Activated CD4-positive, alpha-beta memory T cell treated with anti-CD3 and anti-CD28 coated beads for 36 hours (primary cell): ENCODE data around the gene CFAP99. TPM values are rescaled to one million over a fixed set of nuclear protein-coding genes. Genes with fewer than 3 reads are reported as not detected.
"Not testable (repeated sequence)": the region's sequence is repeated elsewhere in the genome, so short reads cannot be mapped to it uniquely, and the experiment has no call there.

Experiments
- CTCF ChIA-PET: fragments of 350-600 bp; sonication (Branson Sonifier 250); formaldehyde crosslinking; loops from one replicate; lab custom pipeline; 2021; ENCODE audit warnings: antibody characterized with exemption, inconsistent platforms; lab: Charles Lee
- POLR2A ChIA-PET: fragments of 350-600 bp; sonication (Branson Sonifier 250); formaldehyde crosslinking; loops from one replicate; lab custom pipeline; 2021; ENCODE audit warnings: antibody characterized with exemption; lab: Charles Lee
- DNase-seq: peaks from one replicate; pipeline ENCODE4 v3.0.0-alpha.2; 2020
- H3K27ac Mint-ChIP-seq: one replicate; pipeline ENCODE4 v1.8.0; 2021; ENCODE audit warnings: mixed read lengths
- H3K27me3 Mint-ChIP-seq: one replicate; pipeline ENCODE4 v1.8.0; 2021; ENCODE audit warnings: mixed read lengths
- H3K36me3 Mint-ChIP-seq: one replicate; pipeline ENCODE4 v1.8.0; 2021; ENCODE audit warnings: mixed read lengths
- H3K4me1 Mint-ChIP-seq: one replicate; pipeline ENCODE4 v1.8.0; 2021; ENCODE audit warnings: low read depth, mixed read lengths
- H3K4me3 Mint-ChIP-seq: one replicate; pipeline ENCODE4 v1.8.0; 2021; ENCODE audit warnings: mild to moderate bottlenecking, mixed read lengths
- H3K9me3 Mint-ChIP-seq: one replicate; pipeline ENCODE4 v1.8.0; 2021; ENCODE audit warnings: mixed read lengths
- intact Hi-C: fragments of 100-400 bp; cut with micrococcal nuclease; formaldehyde crosslinking; loops from one replicate; pipeline ENCODE4 v1.15.1; 2023
- total RNA-seq, 2 experiments: library from RNA; stranded (reverse); gene quantifications; one replicate each; pipeline ENCODE4 v1.2.3, GENCODE V29; 2021

Gene CFAP99
- total RNA-seq, 2 experiments from 2014 or later: not detected

GRCh38 chr4:2425386-2426068 lies 6.8 kb downstream of the CFAP99 start:
- H3K27ac Mint-ChIP-seq: no peak overlapping the region
- POLR2A ChIA-PET: no interaction called here
- no peaks in the 10 kb centered on the region for H3K36me3 Mint-ChIP-seq

DNA sequence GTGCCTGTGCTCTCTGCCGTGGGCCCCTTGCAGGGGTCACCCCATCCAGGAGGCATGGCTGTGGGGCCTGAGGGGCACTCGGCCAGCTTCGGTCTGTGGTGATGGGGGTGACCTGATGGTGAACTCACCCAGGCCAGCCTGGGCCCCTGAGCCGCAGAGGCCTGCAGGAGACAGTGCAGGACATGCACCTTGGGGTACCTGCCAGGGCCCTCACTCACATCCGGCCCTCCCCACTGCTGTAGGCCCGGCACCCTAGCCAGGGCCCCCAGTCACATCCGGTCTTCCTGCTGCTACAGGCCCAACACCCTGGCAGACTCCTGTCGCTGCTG lies 7.3 kb downstream of the CFAP99 start:
- Mint-ChIP-seq H3K4me3 (no peak overlapping the region), H3K27ac (no peak overlapping the region), H3K4me1 (no peaks in the 10 kb centered on the region), H3K9me3 (no peaks in the 10 kb centered on the region), H3K36me3 (no peaks in the 10 kb centered on the region), H3K27me3 (peaks cover 2% of the 10 kb centered on the region)
- POLR2A ChIA-PET: no interaction called here
- CTCF ChIA-PET: no interaction called here
- no peak for DNase-seq
- intact Hi-C loops: no loop called here

More at GRCh38 chr4:2425386-2426068, 6.8 kb downstream of the CFAP99 start:
- Mint-ChIP-seq H3K4me1 (no peaks in the 10 kb centered on the region), H3K9me3 (no peaks in the 10 kb centered on the region), H3K4me3 (no peak overlapping the region), H3K27me3 (peaks cover 3% of the 10 kb centered on the region)
- intact Hi-C loops: no loop called here
- CTCF ChIA-PET: no interaction called here
- DNase-seq: no peak

GRCh38 chr4:2426711-2427275 lies 8.0 kb downstream of the CFAP99 start:
- no peak overlapping the region for H3K4me3 Mint-ChIP-seq
- H3K9me3 Mint-ChIP-seq: no peaks in the 10 kb centered on the region
- ChIA-PET CTCF (no interaction called here), POLR2A (no interaction called here)
- intact Hi-C loops: no loop called here
- H3K36me3 Mint-ChIP-seq: no peaks in the 10 kb centered on the region
- peaks cover 2% of the 10 kb centered on the region for H3K27me3 Mint-ChIP-seq
- no peaks in the 10 kb centered on the region for H3K4me1 Mint-ChIP-seq
- no peak for DNase-seq
- no peak overlapping the region for H3K27ac Mint-ChIP-seq

DNA sequence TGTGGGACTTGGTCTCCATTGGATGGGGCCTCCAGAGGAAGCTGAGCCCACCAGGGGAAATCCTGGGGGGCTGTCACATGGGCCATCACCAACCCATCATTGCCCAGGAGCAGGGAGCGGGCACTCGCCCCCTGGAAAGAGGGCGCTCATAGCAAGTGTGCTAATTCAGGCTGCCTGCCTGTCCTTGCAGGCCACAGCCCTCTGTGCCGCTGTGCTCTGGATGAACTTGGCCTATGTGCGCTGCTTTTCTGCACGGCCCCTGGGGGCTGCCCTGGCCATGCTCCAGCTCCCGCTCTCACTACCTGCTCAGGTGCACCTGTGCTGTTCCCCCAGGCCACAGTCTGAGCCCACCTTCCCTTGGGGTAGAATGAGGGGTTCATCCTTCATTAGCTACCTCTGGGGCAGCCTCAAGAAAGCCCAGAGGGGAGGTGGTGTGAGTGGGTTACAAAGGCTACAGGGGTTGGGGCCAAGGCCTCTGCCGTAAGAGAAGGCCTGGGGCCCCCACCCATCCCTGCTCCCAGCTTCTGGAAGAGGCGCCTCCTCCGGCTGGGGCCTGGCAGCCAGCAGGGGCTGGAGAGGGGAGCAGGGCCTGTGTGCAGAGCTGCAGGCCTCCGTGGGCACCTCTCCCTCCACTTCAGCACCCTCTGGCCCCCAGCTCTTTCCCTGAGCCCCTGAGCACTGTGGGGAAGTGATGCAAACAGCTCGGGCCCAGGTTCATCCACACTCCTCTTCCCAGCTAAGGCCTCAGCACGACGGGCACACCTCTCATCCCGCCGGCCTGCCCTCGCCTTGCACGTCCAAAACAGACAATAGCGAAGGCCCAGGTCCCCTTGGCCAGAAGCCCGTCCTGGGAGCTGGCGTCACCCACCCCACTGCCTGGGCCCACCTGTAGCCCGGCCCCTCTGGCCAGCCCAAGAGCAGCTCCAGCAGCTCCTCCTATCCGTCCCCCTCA lies 8.9 kb downstream of the CFAP99 start:
- intact Hi-C loops: no loop called here
- Mint-ChIP-seq H3K36me3 (no peaks in the 10 kb centered on the region), H3K27me3 (no peaks in the 10 kb centered on the region), H3K4me3 (no peak overlapping the region), H3K27ac (no peak overlapping the region), H3K4me1 (no peaks in the 10 kb centered on the region), H3K9me3 (no peaks in the 10 kb centered on the region)
- no peak for DNase-seq
- ChIA-PET POLR2A (no interaction called here), CTCF (no interaction called here)

DNA sequence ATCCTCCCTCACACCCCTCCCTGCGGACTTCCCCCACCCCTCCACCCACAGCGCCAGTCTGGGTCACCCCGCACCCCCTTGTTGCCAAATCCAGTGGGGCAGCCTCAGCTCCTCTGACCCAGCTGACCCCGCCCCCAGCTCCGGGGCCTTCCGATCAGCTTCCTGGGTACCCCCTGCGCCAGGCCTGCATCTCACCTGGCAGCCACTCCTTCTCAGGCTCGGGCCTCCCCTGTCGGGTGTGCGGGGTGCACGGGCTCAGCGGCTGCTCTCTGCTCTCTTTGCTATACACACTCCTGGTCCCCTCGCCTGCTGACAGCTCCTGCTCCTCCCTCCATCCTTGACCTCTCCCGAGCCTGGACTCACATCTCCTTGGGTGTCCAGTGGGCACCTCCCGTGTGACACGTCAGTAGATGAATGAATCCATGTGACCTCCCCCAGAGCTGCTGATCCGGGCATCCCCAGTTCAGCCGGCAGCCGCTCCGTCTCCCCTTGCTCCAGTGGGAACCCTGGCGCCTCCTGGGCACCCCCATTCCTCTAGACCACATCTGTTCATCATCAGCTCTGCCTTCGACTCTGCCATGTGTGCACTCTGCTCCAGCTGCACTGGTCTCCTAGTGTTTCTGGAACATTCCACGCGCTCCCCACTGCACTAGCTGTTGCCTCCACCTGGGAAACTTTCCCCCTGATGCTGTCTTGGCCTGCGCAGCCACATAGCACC lies 9.9 kb downstream of the CFAP99 start:
- Mint-ChIP-seq H3K9me3 (no peaks in the 10 kb centered on the region), H3K4me3 (no peak overlapping the region), H3K27ac (no peak overlapping the region), H3K27me3 (no peaks in the 10 kb centered on the region), H3K36me3 (no peaks in the 10 kb centered on the region), H3K4me1 (no peaks in the 10 kb centered on the region)
- ChIA-PET POLR2A (no interaction called here), CTCF (no interaction called here)
- no peak for DNase-seq
- intact Hi-C loops: no loop called here

GRCh38 chr4:2429945-2430757 lies 11.4 kb downstream of the CFAP99 start:
- intact Hi-C loops, H3K27me3 Mint-ChIP-seq, H3K4me1 Mint-ChIP-seq, H3K4me3 Mint-ChIP-seq, POLR2A ChIA-PET, H3K36me3 Mint-ChIP-seq, DNase-seq, H3K27ac Mint-ChIP-seq, H3K9me3 Mint-ChIP-seq: not testable (repeated sequence)
- CTCF ChIA-PET: interaction anchor here (1.1 kb wide), 1 partner anchor 11 kb away, joined by 3 read pairs; no protein-coding TSS in a partner anchor

DNA sequence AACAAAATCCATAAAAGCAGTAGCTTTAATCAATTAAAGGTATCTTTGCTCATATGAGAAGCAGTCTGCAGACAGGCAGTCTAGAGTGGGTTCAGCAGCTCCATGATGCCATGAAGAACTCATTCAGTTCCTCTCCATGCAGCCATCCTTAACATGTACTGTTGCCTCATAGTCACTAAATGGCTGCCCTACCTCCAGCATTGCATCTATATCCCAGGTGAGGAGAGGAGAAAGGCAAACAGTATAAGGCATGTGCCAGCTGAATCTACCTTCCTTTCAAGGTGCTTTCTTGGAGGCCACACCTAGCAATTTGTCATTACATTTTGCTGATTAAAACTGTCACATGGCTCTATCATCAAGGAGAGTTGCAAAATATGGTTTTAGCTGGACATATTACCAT lies 13.2 kb downstream of the CFAP99 start:
- no peaks in the 10 kb centered on the region for H3K36me3 Mint-ChIP-seq
- intact Hi-C loops: no loop called here
- no peaks in the 10 kb centered on the region for H3K9me3 Mint-ChIP-seq
- H3K4me1 Mint-ChIP-seq: no peaks in the 10 kb centered on the region
- no peaks in the 10 kb centered on the region for H3K27me3 Mint-ChIP-seq
- POLR2A ChIA-PET: no interaction called here
- no peak overlapping the region for H3K27ac Mint-ChIP-seq
- CTCF ChIA-PET: interaction anchor here (1.3 kb wide), 1 partner anchor 10 kb away, joined by 4 read pairs; no protein-coding TSS in a partner anchor
- DNase-seq: no peak
- H3K4me3 Mint-ChIP-seq: no peak overlapping the region

DNA sequence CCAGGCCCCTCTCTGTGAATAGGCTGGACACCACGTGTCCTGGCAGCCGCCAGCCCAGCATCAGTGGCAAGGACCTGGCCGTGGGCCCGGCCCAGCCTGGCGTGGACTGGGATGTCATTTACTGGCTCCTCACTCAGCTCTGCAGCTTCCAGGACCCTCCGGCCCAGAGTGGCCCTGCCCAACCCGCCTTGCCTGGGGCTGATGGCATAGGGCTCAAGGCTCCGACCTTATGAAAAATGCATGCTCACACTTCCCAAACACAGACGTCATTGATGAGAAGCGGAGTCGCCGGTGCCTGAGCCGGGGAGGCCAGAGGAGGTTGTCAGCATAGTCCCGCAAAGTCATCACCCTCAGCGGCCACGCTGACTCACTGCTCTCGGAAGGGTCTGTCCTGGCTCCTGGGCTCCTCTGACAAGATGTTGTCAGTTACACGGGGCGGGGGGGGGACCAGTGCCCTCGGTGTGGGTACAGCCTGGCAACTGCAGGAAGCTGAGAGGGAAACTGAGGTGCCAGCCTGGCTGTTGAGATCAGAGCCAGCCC lies 14.3 kb downstream of the CFAP99 start:
- CTCF ChIA-PET: no interaction called here
- POLR2A ChIA-PET: no interaction called here
- Mint-ChIP-seq H3K4me3 (no peak overlapping the region), H3K4me1 (no peaks in the 10 kb centered on the region), H3K27ac (no peak overlapping the region), H3K9me3 (no peaks in the 10 kb centered on the region), H3K27me3 (no peaks in the 10 kb centered on the region), H3K36me3 (no peaks in the 10 kb centered on the region)
- intact Hi-C loops: no loop called here
- no peak for DNase-seq

- H3K4me3 Mint-ChIP-seq: no peak overlapping the region
- intact Hi-C loops: no loop called here
- POLR2A ChIA-PET: no interaction called here
- no peaks in the 10 kb centered on the region for H3K9me3 Mint-ChIP-seq
- CTCF ChIA-PET: no interaction called here
- H3K36me3 Mint-ChIP-seq: no peaks in the 10 kb centered on the region
- no peak for DNase-seq
- H3K27ac Mint-ChIP-seq: no peak overlapping the region
- H3K27me3 Mint-ChIP-seq: no peaks in the 10 kb centered on the region
- no peaks in the 10 kb centered on the region for H3K4me1 Mint-ChIP-seq
Observed at GRCh38 chr4:2433609-2434350, 15.0 kb downstream of the CFAP99 start.

GRCh38 chr4:2434420-2434819 lies 15.7 kb downstream of the CFAP99 start:
- CTCF ChIA-PET: no interaction called here
- POLR2A ChIA-PET: no interaction called here
- no peaks in the 10 kb centered on the region for H3K27me3 Mint-ChIP-seq
- intact Hi-C loops: no loop called here
- no peak overlapping the region for H3K27ac Mint-ChIP-seq
- H3K9me3 Mint-ChIP-seq: no peaks in the 10 kb centered on the region
- no peaks in the 10 kb centered on the region for H3K4me1 Mint-ChIP-seq
- H3K36me3 Mint-ChIP-seq: no peaks in the 10 kb centered on the region
- no peak overlapping the region for H3K4me3 Mint-ChIP-seq
- no peak for DNase-seq

DNA sequence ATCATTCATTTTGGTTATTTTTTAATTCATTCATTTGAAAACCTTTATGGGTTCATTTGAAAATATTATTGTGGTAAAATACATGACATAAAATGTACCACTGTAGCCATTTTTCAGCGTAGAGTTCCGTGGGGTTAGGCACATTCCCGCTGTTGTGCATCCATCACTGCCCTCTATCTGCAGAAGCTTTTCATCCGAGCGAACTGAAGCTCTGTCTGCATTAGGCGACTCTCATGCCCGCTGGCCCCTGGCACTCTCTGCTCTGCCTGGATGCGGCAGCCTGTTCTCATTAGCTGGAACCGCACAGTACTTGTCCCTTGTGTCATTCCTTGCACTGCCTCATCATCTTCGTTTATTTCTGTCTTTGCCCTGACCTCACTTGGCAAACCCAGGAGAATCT lies 17.5 kb downstream of the CFAP99 start:
- no peak for DNase-seq
- Mint-ChIP-seq H3K9me3 (no peaks in the 10 kb centered on the region), H3K27me3 (no peaks in the 10 kb centered on the region), H3K27ac (no peak overlapping the region), H3K36me3 (no peaks in the 10 kb centered on the region), H3K4me1 (peaks cover under 1% of the 10 kb centered on the region), H3K4me3 (no peak overlapping the region)
- intact Hi-C loops: no loop called here
- POLR2A ChIA-PET: no interaction called here
- CTCF ChIA-PET: interaction anchor here (0.9 to 2.6 kb wide), 3 partner anchors 207 to 219 kb away, joined by 3 to 8 read pairs (median 3); no protein-coding TSS in a partner anchor
